C4-2B (cell line): Measurements from ENCODE around the gene MRPL4.
"Not testable (repeated sequence)": the region's sequence is repeated elsewhere in the genome, so short reads cannot be mapped to it uniquely, and the experiment has no call there.

Experiments used
- H3K27ac ChIP-seq: fragments of 450-650 bp; 2 replicates; pipeline ENCODE4 v1.5.1; 2017
- CTCF ChIP-seq: fragments of 450-650 bp; conservative IDR thresholded peaks from 2 replicates; pipeline ENCODE4 v1.5.1; 2017; ENCODE audit warnings: mild to moderate bottlenecking
- ZFX ChIP-seq: fragments of 450-650 bp; IDR thresholded peaks from 2 replicates; pipeline ENCODE4 v1.6.1; 2017

Gene MRPL4

GRCh38 chr19:10238172-10238783 is 13.7 kb upstream of the MRPL4 start:
- no peak for TF ChIP-seq ZFX
- no peak for TF ChIP-seq CTCF
- no peak overlapping the region for H3K27ac ChIP-seq

DNA sequence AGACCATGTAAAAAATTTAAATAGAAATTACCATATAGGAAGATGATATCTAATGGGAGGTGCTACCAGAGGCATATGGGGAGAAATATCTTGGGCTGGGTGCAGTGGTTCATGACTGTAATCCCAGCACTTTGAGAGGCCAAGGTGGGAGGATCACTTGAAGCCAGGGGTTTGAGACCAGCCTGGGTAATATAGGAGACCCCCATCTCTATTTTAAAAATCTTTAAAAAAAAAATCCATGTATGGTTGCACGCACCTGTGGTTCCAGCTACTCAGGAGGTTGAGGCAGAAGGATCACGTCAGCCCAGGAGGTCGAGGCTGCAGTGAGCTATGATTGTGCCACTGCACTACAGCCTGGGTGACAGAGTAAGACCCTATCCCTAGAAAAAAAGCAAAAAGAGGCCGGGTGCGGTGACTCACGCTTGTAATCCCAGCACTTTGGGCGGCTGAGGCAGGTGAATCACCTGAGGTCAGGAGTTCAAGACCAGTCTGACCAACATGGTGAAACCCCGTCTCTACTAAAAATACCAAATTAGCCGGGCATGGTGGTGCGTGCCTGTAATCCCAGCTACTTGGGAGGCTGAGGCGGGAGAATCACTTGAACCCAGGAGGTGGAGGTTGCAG is 10.1 kb upstream of the MRPL4 start:
- not testable (repeated sequence) for H3K27ac ChIP-seq

- no peak overlapping the region for H3K27ac ChIP-seq
- TF ChIP-seq ZFX: no peak
- no peak for TF ChIP-seq CTCF
Measured at GRCh38 chr19:10243606-10244005, 8.4 kb upstream of the MRPL4 start.

GRCh38 chr19:10245189-10245939 is 6.7 kb upstream of the MRPL4 start:
- H3K27ac ChIP-seq: no peak overlapping the region
- TF ChIP-seq CTCF: no peak
- TF ChIP-seq ZFX: no peak

DNA sequence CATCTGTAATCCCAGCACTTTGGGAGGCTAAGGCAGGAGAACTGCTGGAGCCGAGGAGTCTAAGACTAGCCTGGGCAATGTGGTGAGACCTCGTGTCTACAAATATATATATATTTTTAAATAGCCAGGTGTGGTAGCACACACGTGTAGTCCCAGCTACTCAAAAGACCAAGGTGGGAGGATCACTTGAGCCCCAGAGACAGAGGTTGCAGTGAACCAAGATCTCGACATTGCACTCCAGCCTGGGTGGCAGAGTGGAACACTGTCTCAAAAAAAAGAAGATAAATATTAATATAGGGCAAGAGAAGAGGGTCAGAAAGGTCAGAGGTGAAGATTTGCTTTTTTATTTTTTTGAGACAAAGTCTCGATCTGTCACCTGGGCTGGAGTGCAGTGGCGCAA is 5.5 kb upstream of the MRPL4 start:
- TF ChIP-seq CTCF (no peak), ZFX (no peak)
- no peak overlapping the region for H3K27ac ChIP-seq

GRCh38 chr19:10252707-10253106 is 693 bp downstream of the MRPL4 start:
- TF ChIP-seq ZFX (no peak), CTCF (no peak)
- H3K27ac ChIP-seq: peak overlapping the region; percentile 88

DNA sequence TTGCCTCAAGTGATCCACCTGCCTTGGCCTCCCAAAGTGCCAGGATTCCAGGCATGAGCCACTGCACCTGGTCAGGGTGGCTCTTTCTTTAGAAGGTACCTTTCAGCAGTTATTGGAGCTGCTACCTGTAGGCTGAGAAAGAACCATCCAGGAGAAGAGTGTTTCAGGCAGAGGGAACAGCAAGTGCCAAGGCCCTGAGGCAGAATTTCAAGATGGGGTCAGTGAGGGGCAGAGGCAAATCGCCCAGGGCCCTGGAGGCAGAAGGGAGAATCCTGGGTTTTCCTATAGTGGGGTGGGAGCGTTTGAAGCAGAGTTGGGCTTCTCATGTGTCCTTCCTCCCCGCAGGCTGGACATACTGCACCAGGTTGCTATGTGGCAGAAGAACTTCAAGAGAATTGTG is 2.2 kb downstream of the MRPL4 start:
- no peak overlapping the region for H3K27ac ChIP-seq
- no peak for TF ChIP-seq ZFX
- TF ChIP-seq CTCF: no peak

DNA sequence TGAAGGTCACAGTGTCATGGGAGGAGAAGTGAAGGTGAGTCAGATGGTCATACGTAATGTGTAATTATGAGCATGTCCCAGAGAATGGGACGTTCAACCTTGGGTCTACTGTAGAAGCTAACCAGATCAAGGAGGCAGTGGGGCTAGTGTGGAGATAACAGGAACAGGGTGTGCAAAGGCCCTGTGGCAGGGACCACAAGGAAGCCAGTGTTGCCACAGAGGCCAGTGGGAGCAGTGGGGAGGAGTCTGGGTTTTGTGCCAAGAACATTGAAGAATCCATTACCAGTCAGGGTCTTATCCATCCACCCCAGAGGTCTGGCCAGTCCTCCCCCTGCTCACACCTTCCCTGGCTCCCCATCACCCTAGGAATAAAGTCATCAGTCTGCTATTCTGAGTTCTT is 3.3 kb downstream of the MRPL4 start:
- TF ChIP-seq CTCF: no peak
- TF ChIP-seq ZFX: no peak
- H3K27ac ChIP-seq: no peak overlapping the region
